GM12891 (cell line): ENCODE measurements around the gene LRP5.

Source experiments
- POLR2A ChIP-seq: IDR thresholded peaks from 2 replicates; pipeline ENCODE4 v1.6.1; 2011; ENCODE audit warnings: low read depth, low read length, control low read depth
- POLR2AphosphoS5 ChIP-seq: IDR thresholded peaks from 2 replicates; pipeline ENCODE4 v1.6.1; 2011; ENCODE audit warnings: low read depth, low read length, control low read depth
- SPI1 ChIP-seq: IDR thresholded peaks from 2 replicates; pipeline ENCODE4 v1.6.1; 2011; ENCODE audit warnings: low read depth, low read length, control low read depth
- TAF1 ChIP-seq: IDR thresholded peaks from 2 replicates; pipeline ENCODE4 v1.6.1; 2011; ENCODE audit warnings: low read depth, low read length, control low read depth

- TF ChIP-seq SPI1 (no peak), POLR2A (no peak), POLR2AphosphoS5 (no peak), TAF1 (no peak)
Measured at GRCh38 chr11:68438658-68439259, 126.4 kb downstream of the LRP5 start.
